Gastrocnemius medialis (tissue), 4 donors: ENCODE results near the gene RNLS.

Source experiments
- CTCF ChIP-seq, 5 experiments: fragments of 450-650 bp in 3 of 5; fragments of 200-600 bp in 2 of 5; sonication (generic) in 2 of 5; IDR thresholded peaks in 4 of 5; conservative IDR thresholded peaks in 1 of 5; 1 replicate in 4 of 5; 2 replicates in 1 of 5; pipeline ENCODE4 v1.5.1; 2016 to 2019; ENCODE audit warnings: antibody characterized with exemption in 5 of 5, mild to moderate bottlenecking in 3 of 5, moderate library complexity in 3 of 5
- POLR2A ChIP-seq, 2 donors: fragments of 450-650 bp; IDR thresholded peaks; one replicate each; pipeline ENCODE4 v1.6.1; 2017; ENCODE audit warnings: antibody characterized with exemption in 2 of 2, mild to moderate bottlenecking in 2 of 2, moderate library complexity in 2 of 2

- TF ChIP-seq CTCF (IDR thresholded peaks at IDR 0.05 in 4 of 5, conservative IDR thresholded peaks at IDR 0.05 in 1 of 5) (no peak), POLR2A (IDR thresholded peaks at IDR 0.05) (no peak)
These were observed 240.3 kb downstream of the RNLS start for GRCh38 chr10:88342733-88343310.
